ENCODE data around the gene SRGAP3. TPM values are rescaled to one million over a fixed set of nuclear protein-coding genes. Genes with fewer than 3 reads are reported as not detected.

Gene SRGAP3
- total and polyA plus RNA-seq, 2 donors (not counting 1 experiment from before 2014, with no cell fraction given) = 1.4 to 1.5 TPM

DNA sequence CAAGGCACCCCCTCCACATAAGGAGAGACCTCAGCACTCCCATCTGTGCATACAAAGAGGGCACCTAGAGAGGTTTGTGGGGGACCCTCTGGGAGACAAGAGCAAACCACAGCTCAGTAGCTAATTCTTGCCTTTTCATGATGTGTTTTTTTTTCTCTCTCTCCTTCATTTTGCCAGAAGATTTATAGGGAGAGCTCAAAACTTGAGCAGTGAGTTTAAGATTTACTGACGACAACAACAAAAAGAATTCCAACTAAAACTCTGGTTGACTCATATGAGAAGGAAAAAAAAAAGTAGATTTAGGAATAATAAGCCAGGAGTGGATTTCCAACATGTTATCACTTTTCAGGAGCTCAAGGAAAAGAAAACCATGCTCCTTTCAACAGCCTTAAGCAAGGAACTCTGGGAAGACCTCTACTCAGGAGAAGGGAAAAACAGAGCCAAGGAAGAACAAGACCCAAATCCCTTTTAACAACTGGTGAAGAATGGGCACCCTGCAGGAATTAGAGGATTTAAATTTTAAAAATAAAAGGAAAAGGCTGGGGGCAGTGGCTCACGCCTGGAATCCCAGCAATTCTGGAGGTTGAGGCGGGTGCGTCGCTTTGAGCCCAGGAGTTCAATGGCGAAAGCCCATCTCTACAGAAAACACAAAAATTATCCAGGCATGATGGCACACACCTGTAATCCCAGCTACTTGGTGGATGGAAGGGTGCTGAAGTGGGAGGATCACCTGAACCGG is 228.0 kb downstream of the SRGAP3 start:
- H3K27ac Mint-ChIP-seq = no peak overlapping the region
- no peak overlapping the region for H2AFZ ChIP-seq (ENCODE audit: insufficient read depth, low read depth, low read length, poor library complexity, severe bottlenecking)
- DNase-seq = no peak
- no peaks in the 10 kb centered on the region for H4K20me1 ChIP-seq (ENCODE audit: control insufficient read depth, insufficient read depth, low read length, poor library complexity, severe bottlenecking)
- H3K9me3 ChIP-seq (ENCODE audit: control extremely low read depth in 1 of 3, control insufficient read depth in 2 of 3, insufficient read depth in 1 of 3, low read length in 2 of 3) = no peaks in the 10 kb centered on the region
- no peak overlapping the region for H3K9ac ChIP-seq (ENCODE audit: low read length)
- no peaks in the 10 kb centered on the region for H3K4me1 ChIP-seq (ENCODE audit: control insufficient read depth in 2 of 2, insufficient read depth in 2 of 2, low read length in 2 of 2)
- no peaks in the 10 kb centered on the region for H3K36me3 ChIP-seq (replicated peaks in 1 of 2; ENCODE audit: control extremely low read depth in 1 of 2, control insufficient read depth in 1 of 2, extremely low read depth in 1 of 2, insufficient read depth in 2 of 2, low read length in 1 of 2)
- CTCF ChIA-PET = no interaction called here
- no peaks in the 10 kb centered on the region for H3K9me3 Mint-ChIP-seq (ENCODE audit: insufficient read depth)
- no peak overlapping the region for H3K27ac ChIP-seq (ENCODE audit: low read length in 2 of 2)
- no peak for ATAC-seq (ENCODE audit: low read depth)
- TF ChIP-seq CTCF (IDR thresholded peaks at IDR 0.05) (no peak), EZH2 (IDR thresholded peaks at IDR 0.05; ENCODE audit: borderline replicate concordance, insufficient read depth, low read depth, low read length, poor library complexity, severe bottlenecking) (no peak)
- H3K27me3 ChIP-seq (replicated peaks in 1 of 4; ENCODE audit: control extremely low read depth in 1 of 4, control insufficient read depth in 3 of 4, insufficient read depth in 4 of 4, low read length in 3 of 4) = peaks cover 0 to 3% (median 0%) of the 10 kb centered on the region in 4 experiments
- POLR2A ChIA-PET = no interaction called here
- H3K4me3 ChIP-seq (ENCODE audit: control extremely low read depth in 1 of 5, extremely low read depth in 1 of 5, insufficient read depth in 1 of 5, low read depth in 2 of 5, low read length in 4 of 5) = no peak overlapping the region
- no peaks in the 10 kb centered on the region for H3K79me2 ChIP-seq (ENCODE audit: control insufficient read depth, insufficient read depth, low read length)
- H3K4me3 Mint-ChIP-seq = no peak overlapping the region
- H3K27me3 Mint-ChIP-seq = peaks cover 7% of the 10 kb centered on the region
- H3K4me1 Mint-ChIP-seq = no peaks in the 10 kb centered on the region
- intact Hi-C loops (cut with micrococcal nuclease) = no loop called here
- H3K4me2 ChIP-seq (replicated peaks; ENCODE audit: low read depth, low read length, poor library complexity, severe bottlenecking) = no peak overlapping the region
- 100% methylated on average over 1 of the region's 7 CpGs for WGBS (ENCODE audit: insufficient coverage)

GRCh38 chr3:9020426-9020825 is 229.0 kb downstream of the SRGAP3 start:
- intact Hi-C loops (cut with micrococcal nuclease) = no loop called here
- ATAC-seq (ENCODE audit: low read depth) = no peak
- Histone ChIP-seq H3K36me3 (replicated peaks in 1 of 2; ENCODE audit: control extremely low read depth in 1 of 2, control insufficient read depth in 1 of 2, extremely low read depth in 1 of 2, insufficient read depth in 2 of 2, low read length in 1 of 2) (no peaks in the 10 kb centered on the region), H2AFZ (ENCODE audit: insufficient read depth, low read depth, low read length, poor library complexity, severe bottlenecking) (no peak overlapping the region), H4K20me1 (ENCODE audit: control insufficient read depth, insufficient read depth, low read length, poor library complexity, severe bottlenecking) (no peaks in the 10 kb centered on the region), H3K79me2 (ENCODE audit: control insufficient read depth, insufficient read depth, low read length) (no peaks in the 10 kb centered on the region), H3K27me3 (replicated peaks in 1 of 4; ENCODE audit: control extremely low read depth in 1 of 4, control insufficient read depth in 3 of 4, insufficient read depth in 4 of 4, low read length in 3 of 4) (peaks cover 0 to 3% (median 0%) of the 10 kb centered on the region in 4 experiments), H3K9ac (ENCODE audit: low read length) (no peak overlapping the region), H3K27ac (ENCODE audit: low read length in 2 of 2) (no peak overlapping the region), H3K4me3 (ENCODE audit: control extremely low read depth in 1 of 5, extremely low read depth in 1 of 5, insufficient read depth in 1 of 5, low read depth in 2 of 5, low read length in 4 of 5) (no peak overlapping the region), H3K4me2 (replicated peaks; ENCODE audit: low read depth, low read length, poor library complexity, severe bottlenecking) (no peak overlapping the region), H3K9me3 (ENCODE audit: control extremely low read depth in 1 of 3, control insufficient read depth in 2 of 3, insufficient read depth in 1 of 3, low read length in 2 of 3) (no peaks in the 10 kb centered on the region), H3K4me1 (ENCODE audit: control insufficient read depth in 2 of 2, insufficient read depth in 2 of 2, low read length in 2 of 2) (no peaks in the 10 kb centered on the region)
- no peaks in the 10 kb centered on the region for H3K4me1 Mint-ChIP-seq
- no peak for DNase-seq
- ChIA-PET POLR2A (no interaction called here), CTCF (no interaction called here)
- TF ChIP-seq EZH2 (IDR thresholded peaks at IDR 0.05; ENCODE audit: borderline replicate concordance, insufficient read depth, low read depth, low read length, poor library complexity, severe bottlenecking) (no peak), CTCF (IDR thresholded peaks at IDR 0.05) (no peak)
- 97% methylated on average over 6 of the region's 6 CpGs for WGBS (ENCODE audit: insufficient coverage)
- H3K27me3 Mint-ChIP-seq = peaks cover 7% of the 10 kb centered on the region
- H3K27ac Mint-ChIP-seq = no peak overlapping the region
- H3K4me3 Mint-ChIP-seq = no peak overlapping the region
- no peaks in the 10 kb centered on the region for H3K9me3 Mint-ChIP-seq (ENCODE audit: insufficient read depth)

Measured in B cell (primary cell).